ENCODE data around the gene SMCHD1.
A peak's percentile ranks its signal among the peaks of the same experiment; 100 is the strongest.

The SMCHD1 gene

DNA sequence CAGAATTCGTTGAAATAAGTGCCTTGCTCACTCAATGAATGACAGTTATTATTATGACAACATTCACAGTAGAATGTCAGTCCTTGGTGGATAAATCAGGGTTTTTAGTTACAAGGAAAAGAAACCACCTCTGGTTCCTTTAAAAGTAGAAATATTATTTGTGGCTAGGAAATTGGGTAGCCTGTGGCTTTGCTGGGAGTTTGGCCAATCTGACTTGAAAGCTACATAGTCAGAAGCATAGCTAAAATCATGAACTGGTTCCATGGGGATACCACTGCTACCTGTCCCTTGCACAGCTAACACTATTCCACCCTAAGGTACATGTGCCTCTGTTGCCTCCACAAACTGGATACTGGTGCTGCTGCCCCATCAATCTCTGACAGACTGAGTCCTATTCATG lies 12.8 kb upstream of the SMCHD1 start:
- no peak for TF ChIP-seq CTCF (IDR thresholded peaks at IDR 0.05; ENCODE audit: insufficient read depth, low read depth, low read length, missing control alignments)
- DNase-seq (ENCODE audit: low read depth): no peak
- no peak overlapping the region for H3K4me3 ChIP-seq (ENCODE audit: low read depth, low read length)

- TF ChIP-seq CTCF (IDR thresholded peaks at IDR 0.05; ENCODE audit: insufficient read depth, low read depth, low read length, missing control alignments): no peak
- no peak overlapping the region for H3K4me3 ChIP-seq (ENCODE audit: low read depth, low read length)
- DNase-seq (ENCODE audit: low read depth): no peak
Measured at GRCh38 chr18:2644535-2644934, 11.0 kb upstream of the SMCHD1 start.

DNA sequence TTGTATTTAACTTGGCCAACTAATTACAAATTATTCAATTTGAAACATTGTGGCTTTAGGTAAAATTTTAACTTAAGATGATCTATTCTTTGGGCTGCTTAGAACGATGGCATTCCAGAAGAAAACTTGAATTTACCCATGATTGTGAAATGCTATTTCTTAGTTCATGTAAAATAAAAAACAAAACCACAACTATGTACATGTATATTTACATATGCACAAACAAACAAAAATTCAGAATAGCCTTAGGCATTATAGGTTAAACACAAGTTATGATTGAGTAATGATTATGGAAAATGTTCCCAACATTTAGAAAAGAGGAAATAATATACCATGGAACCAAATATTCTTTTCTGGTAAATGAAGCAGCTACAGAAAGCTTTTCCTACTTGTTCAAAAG lies 3.5 kb upstream of the SMCHD1 start:
- no peak for DNase-seq (ENCODE audit: low read depth)
- no peak for TF ChIP-seq CTCF (IDR thresholded peaks at IDR 0.05; ENCODE audit: insufficient read depth, low read depth, low read length, missing control alignments)
- H3K4me3 ChIP-seq (ENCODE audit: low read depth, low read length): no peak overlapping the region

- no peak for TF ChIP-seq CTCF (IDR thresholded peaks at IDR 0.05; ENCODE audit: insufficient read depth, low read depth, low read length, missing control alignments)
- DNase-seq (ENCODE audit: low read depth): no peak
- H3K4me3 ChIP-seq (ENCODE audit: low read depth, low read length): no peak overlapping the region
Measured at GRCh38 chr18:2653467-2653866, 2.1 kb upstream of the SMCHD1 start.

- no peak for DNase-seq (ENCODE audit: low read depth)
- no peak for TF ChIP-seq CTCF (IDR thresholded peaks at IDR 0.05; ENCODE audit: insufficient read depth, low read depth, low read length, missing control alignments)
Measured at GRCh38 chr18:2654169-2654927, 1.2 kb upstream of the SMCHD1 start.

GRCh38 chr18:2654928-2655177 lies 673 bp upstream of the SMCHD1 start:
- H3K4me3 ChIP-seq (ENCODE audit: low read depth, low read length): peak overlapping the region; percentile 69
- TF ChIP-seq CTCF (IDR thresholded peaks at IDR 0.05; ENCODE audit: insufficient read depth, low read depth, low read length, missing control alignments): no peak
- DNase-seq (ENCODE audit: low read depth): peak; percentile 65

More at GRCh38 chr18:2654169-2654927, 1.2 kb upstream of the SMCHD1 start:
- peak overlapping the region; percentile 69 for H3K4me3 ChIP-seq (ENCODE audit: low read depth, low read length)

DNA sequence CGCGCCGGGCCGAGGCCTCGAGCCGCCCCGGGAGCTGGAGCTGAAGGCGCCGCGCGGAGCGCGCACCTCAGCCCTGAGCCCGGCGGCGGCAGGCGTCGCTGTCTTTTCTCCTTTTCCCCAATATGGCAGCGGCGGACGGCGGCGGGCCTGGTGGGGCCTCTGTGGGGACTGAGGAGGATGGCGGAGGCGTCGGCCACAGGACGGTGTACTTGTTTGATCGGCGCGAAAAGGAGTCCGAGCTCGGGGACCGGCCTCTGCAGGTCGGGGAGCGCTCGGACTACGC lies 369 bp downstream of the SMCHD1 start:
- no peak for TF ChIP-seq CTCF (IDR thresholded peaks at IDR 0.05; ENCODE audit: insufficient read depth, low read depth, low read length, missing control alignments)

More for the DNA sequence above, 369 bp downstream of the SMCHD1 start:
- DNase-seq (ENCODE audit: low read depth): peak; percentile 76
- peak overlapping the region; percentile 87 for H3K4me3 ChIP-seq (ENCODE audit: low read depth, low read length)

Measured in GM12865 (cell line).